Panc1 (cell line): ENCODE data around the gene LMTK2.

Experiments
- POLR2AphosphoS5 ChIP-seq: IDR thresholded peaks from 2 replicates; pipeline ENCODE4 v1.6.1; 2012; ENCODE audit warnings: mild to moderate bottlenecking, low read depth, low read length, moderate library complexity
- SIN3A ChIP-seq: IDR thresholded peaks from 2 replicates; pipeline ENCODE4 v1.6.1; 2012; ENCODE audit warnings: low read depth, mild to moderate bottlenecking, low read length, moderate library complexity, borderline replicate concordance; ENCODE audit not compliant: insufficient read depth
- TCF7L2 ChIP-seq: IDR thresholded peaks from 2 replicates; pipeline ENCODE4 v1.6.1; 2011; ENCODE audit warnings: mild to moderate bottlenecking, low read depth, low read length, inconsistent platforms
- TF ChIP-seq, protein P1 (sequence below): fragments of 450-650 bp; IDR thresholded peaks from 2 replicates; pipeline ENCODE4 v1.5.1; 2017; ENCODE audit warnings: mild to moderate bottlenecking

GRCh38 chr7:98085674-98086073 lies 21.0 kb upstream of the LMTK2 start:
- TF ChIP-seq, protein P1, sequence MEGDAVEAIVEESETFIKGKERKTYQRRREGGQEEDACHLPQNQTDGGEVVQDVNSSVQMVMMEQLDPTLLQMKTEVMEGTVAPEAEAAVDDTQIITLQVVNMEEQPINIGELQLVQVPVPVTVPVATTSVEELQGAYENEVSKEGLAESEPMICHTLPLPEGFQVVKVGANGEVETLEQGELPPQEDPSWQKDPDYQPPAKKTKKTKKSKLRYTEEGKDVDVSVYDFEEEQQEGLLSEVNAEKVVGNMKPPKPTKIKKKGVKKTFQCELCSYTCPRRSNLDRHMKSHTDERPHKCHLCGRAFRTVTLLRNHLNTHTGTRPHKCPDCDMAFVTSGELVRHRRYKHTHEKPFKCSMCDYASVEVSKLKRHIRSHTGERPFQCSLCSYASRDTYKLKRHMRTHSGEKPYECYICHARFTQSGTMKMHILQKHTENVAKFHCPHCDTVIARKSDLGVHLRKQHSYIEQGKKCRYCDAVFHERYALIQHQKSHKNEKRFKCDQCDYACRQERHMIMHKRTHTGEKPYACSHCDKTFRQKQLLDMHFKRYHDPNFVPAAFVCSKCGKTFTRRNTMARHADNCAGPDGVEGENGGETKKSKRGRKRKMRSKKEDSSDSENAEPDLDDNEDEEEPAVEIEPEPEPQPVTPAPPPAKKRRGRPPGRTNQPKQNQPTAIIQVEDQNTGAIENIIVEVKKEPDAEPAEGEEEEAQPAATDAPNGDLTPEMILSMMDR, result no peak
- TF ChIP-seq POLR2AphosphoS5 (no peak), TCF7L2 (no peak), SIN3A (no peak)
